EH (cell line): ENCODE results near the gene ZXDC.

Experiments
- DNase-seq: peaks from one replicate; pipeline ENCODE4 v3.0.0-alpha.2; 2015; ENCODE audit warnings: low read depth

Gene ZXDC

GRCh38 chr3:126475413-126476114, at the start of gene ZXDC:
ZXDC (minus strand) TSS chr3:126475891; CDS start chr3:126475865, 26 bp downstream.
- peak; percentile 95 for DNase-seq

GRCh38 chr3:126525091-126525852, 49.6 kb upstream of the ZXDC start:
- no peak for DNase-seq

- no peak for DNase-seq
Observed at GRCh38 chr3:126524429-126524988, 48.8 kb upstream of the ZXDC start.

- peak; percentile 50 for DNase-seq
Observed at GRCh38 chr3:126523745-126524428, 48.2 kb upstream of the ZXDC start, which contains the start of gene CHST13. CHST13 (plus strand) TSS chr3:126524155; CDS start chr3:126524333, 178 bp downstream.

GRCh38 chr3:126522363-126522788, 46.7 kb upstream of the ZXDC start:
- peak; percentile 57 for DNase-seq

GRCh38 chr3:126521122-126521891, 45.6 kb upstream of the ZXDC start:
- DNase-seq: no peak

GRCh38 chr3:126519506-126520455, 44.1 kb upstream of the ZXDC start:
- DNase-seq: no peak

GRCh38 chr3:126518779-126519177, 43.1 kb upstream of the ZXDC start:
- DNase-seq: no peak

- no peak for DNase-seq
Observed at GRCh38 chr3:126517986-126518778, 42.5 kb upstream of the ZXDC start.

- no peak for DNase-seq
Observed at GRCh38 chr3:126517291-126517951, 41.7 kb upstream of the ZXDC start, which contains the start of gene UROC1. UROC1 (minus strand) TSS chr3:126517773; CDS start chr3:126517719, 54 bp downstream.

GRCh38 chr3:126516936-126517290, 41.2 kb upstream of the ZXDC start:
- no peak for DNase-seq

GRCh38 chr3:126516152-126516935, 40.7 kb upstream of the ZXDC start:
- no peak for DNase-seq

GRCh38 chr3:126515066-126515706, 39.5 kb upstream of the ZXDC start:
- DNase-seq: no peak

GRCh38 chr3:126514161-126514560, 38.5 kb upstream of the ZXDC start:
- DNase-seq: no peak

- DNase-seq: no peak
Observed at GRCh38 chr3:126512916-126513650, 37.4 kb upstream of the ZXDC start.

- DNase-seq: no peak
Observed at GRCh38 chr3:126512026-126512425, 36.3 kb upstream of the ZXDC start.

- no peak for DNase-seq
Observed at GRCh38 chr3:126511291-126511690, 35.6 kb upstream of the ZXDC start.
